OCI-LY7 (cell line): ENCODE data around the gene DEDD2. TPM values are rescaled to one million over a fixed set of nuclear protein-coding genes. Genes with fewer than 3 reads are reported as not detected.

Experiments used
- BruUV-seq: library from RNA; stranded (reverse); fragments of 400-500 nt; replicated peaks from 2 replicates; lab custom pipeline; 2021; lab: Mats Ljungman, UMichigan
- CTCF ChIA-PET: fragments of 300-600 bp; sonication (Branson Sonifier 250); formaldehyde crosslinking; loops from one replicate; lab custom pipeline; 2022; ENCODE audit warnings: antibody characterized with exemption; ENCODE audit not compliant: unreplicated experiment; lab: Charles Lee
- POLR2A ChIA-PET: fragments of 300-600 bp; sonication (Branson Sonifier 250); formaldehyde crosslinking; loops from one replicate; lab custom pipeline; 2022; ENCODE audit warnings: antibody characterized with exemption; lab: Charles Lee
- DNase-seq: peaks from one replicate; pipeline ENCODE4 v3.0.0-alpha.2; 2015; ENCODE audit warnings: low spot score
- H2AFZ ChIP-seq: fragments of 200-600 bp; sonication (generic), shearing (Covaris generic); 2 replicates; pipeline ENCODE4 v1.6.1; 2014; ENCODE audit warnings: mild to moderate bottlenecking, antibody characterized with exemption, low read length, moderate library complexity
- H3K27ac ChIP-seq: fragments of 200-600 bp; sonication (generic); 2 replicates; pipeline ENCODE4 v1.5.1; 2014; ENCODE audit warnings: mixed run types, low read depth, mild to moderate bottlenecking, moderate library complexity, low read length, inconsistent platforms; ENCODE audit not compliant: poor library complexity, severe bottlenecking
- H3K36me3 ChIP-seq: fragments of 200-600 bp; sonication (generic); 2 replicates; pipeline ENCODE4 v1.6.1; 2014; ENCODE audit warnings: mild to moderate bottlenecking, antibody characterized with exemption, low read length, moderate library complexity, mixed read lengths; ENCODE audit not compliant: insufficient read depth
- H3K4me1 ChIP-seq: fragments of 200-600 bp; sonication (generic); 2 replicates; pipeline ENCODE4 v1.5.1; 2014; ENCODE audit warnings: mild to moderate bottlenecking, low read length; ENCODE audit not compliant: insufficient read depth, poor library complexity, severe bottlenecking
- H3K4me2 ChIP-seq: fragments of 200-600 bp; sonication (generic); 2 replicates; pipeline ENCODE4 v1.6.1; 2014; ENCODE audit warnings: mild to moderate bottlenecking, low read length
- H3K4me3 ChIP-seq: fragments of 200-600 bp; sonication (generic); 2 replicates; pipeline ENCODE4 v1.5.1; 2014; ENCODE audit warnings: mild to moderate bottlenecking, low read depth, low read length; ENCODE audit not compliant: poor library complexity, severe bottlenecking
- H3K79me2 ChIP-seq: fragments of 200-600 bp; sonication (generic); 2 replicates; pipeline ENCODE4 v1.6.1; 2016; ENCODE audit warnings: low read depth, mild to moderate bottlenecking, low read length, moderate library complexity, mixed read lengths; ENCODE audit not compliant: insufficient read depth
- H3K9me2 ChIP-seq: fragments of 200-600 bp; sonication (generic); 2 replicates; pipeline ENCODE4 v1.6.1; 2016; ENCODE audit warnings: mild to moderate bottlenecking, low read length, mixed read lengths; ENCODE audit not compliant: insufficient read depth
- H3K9me3 ChIP-seq: fragments of 200-600 bp; sonication (generic); 2 replicates; pipeline ENCODE4 v1.6.1; 2014; ENCODE audit warnings: mild to moderate bottlenecking, mixed run types, low read length, mixed read lengths
- H4K20me1 ChIP-seq: fragments of 200-600 bp; sonication (generic); 2 replicates; pipeline ENCODE4 v1.6.1; 2014; ENCODE audit warnings: mild to moderate bottlenecking, antibody characterized with exemption, low read length, moderate library complexity, mixed read lengths; ENCODE audit not compliant: insufficient read depth
- EZH2phosphoT487 ChIP-seq: fragments of 200-600 bp; sonication (generic); IDR thresholded peaks from 2 replicates; pipeline ENCODE4 v1.6.1; 2018; ENCODE audit warnings: low read depth, borderline replicate concordance, mild to moderate bottlenecking, mixed run types, antibody characterized with exemption, low read length, moderate library complexity, mixed read lengths
- intact Hi-C: fragments of 100-400 bp; cut with micrococcal nuclease; formaldehyde crosslinking; loops from one replicate; pipeline ENCODE4 v1.10.0; 2022; ENCODE audit not compliant: unreplicated experiment
- total RNA-seq, 2 experiments: library from RNA; depleted of rRNA in 1 of 2; stranded (reverse); fragments of >200 nt in 1 of 2; shearing (Covaris generic) in 1 of 2; gene quantifications; 2 replicates each; pipeline ENCODE4 v1.2.3, GENCODE V29; 2014 to 2022
- TF ChIP-seq, protein P1 (sequence below): fragments of 200-600 bp; sonication (generic); conservative IDR thresholded peaks from 2 replicates; pipeline ENCODE4 v1.5.1; 2014; ENCODE audit warnings: mild to moderate bottlenecking, antibody characterized with exemption, low read length, moderate library complexity, mixed read lengths

DEDD2 gene
- total RNA-seq, 2 experiments from 2014 or later = 15.5 to 41.9 TPM

DNA sequence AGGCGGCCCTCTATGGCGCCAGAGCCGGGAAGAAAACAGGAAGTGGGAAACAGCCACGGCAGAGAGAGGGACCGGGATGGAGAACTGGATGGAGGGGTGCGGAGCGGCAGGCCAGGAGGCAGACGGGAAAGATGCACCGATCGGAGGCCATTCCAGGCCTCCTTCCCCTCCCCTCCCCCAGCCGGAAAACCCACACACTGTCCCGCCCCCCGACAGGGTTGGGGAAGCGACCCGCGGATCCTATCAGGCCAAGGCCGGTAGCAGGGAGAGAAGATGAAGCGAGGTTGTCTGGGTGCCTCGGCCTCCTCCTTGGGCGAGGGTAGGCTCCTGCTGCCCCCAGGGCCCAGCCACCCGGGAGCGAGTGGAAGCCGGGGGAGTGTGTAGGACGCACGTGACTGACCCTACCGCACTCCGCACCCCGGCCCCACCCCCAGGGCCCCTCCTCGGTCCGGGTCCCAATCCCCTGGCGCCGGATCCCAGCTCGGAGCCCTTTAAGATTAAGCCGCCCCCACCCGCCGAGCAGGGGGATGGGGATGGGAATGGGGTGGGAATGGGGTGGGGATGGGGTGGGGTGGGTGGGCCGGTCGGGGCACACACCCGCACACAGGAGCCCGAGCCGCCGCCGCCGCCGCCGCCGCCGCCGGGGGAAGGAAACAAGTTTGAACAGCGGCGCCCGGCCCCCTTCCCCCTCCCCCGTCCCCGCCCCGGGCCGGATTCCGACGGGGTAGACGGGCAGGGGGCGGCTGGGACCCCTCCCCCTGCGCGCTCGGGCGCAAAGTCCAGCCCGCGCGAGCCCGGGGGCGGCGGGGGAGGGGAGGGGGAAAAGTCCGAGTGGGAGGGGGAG lies 36.0 kb upstream of the DEDD2 start:
- Histone ChIP-seq H3K36me3 (peaks cover 12% of the 10 kb centered on the region), H4K20me1 (no peaks in the 10 kb centered on the region; the same call in 1 of the 2 replicates), H3K9me2 (no peaks in the 10 kb centered on the region), H3K4me2 (peak overlapping the region; percentile 88), H3K4me3 (peak overlapping the region; percentile 99), H3K79me2 (peaks cover 28% of the 10 kb centered on the region; the same call in 1 of the 2 replicates), H3K4me1 (peaks cover 25% of the 10 kb centered on the region), H2AFZ (peak overlapping the region; percentile 20; the same call in 1 of the 2 replicates), H3K9me3 (no peaks in the 10 kb centered on the region), H3K27ac (peak overlapping the region; percentile 77)
- BruUV-seq = no TSS peak
- POLR2A ChIA-PET = interaction anchor here (0.7 kb wide), 1 partner anchor 11 kb away, joined by 3 read pairs; no protein-coding TSS in a partner anchor
- TF ChIP-seq EZH2phosphoT487 = no peak
- TF ChIP-seq, protein P1, sequence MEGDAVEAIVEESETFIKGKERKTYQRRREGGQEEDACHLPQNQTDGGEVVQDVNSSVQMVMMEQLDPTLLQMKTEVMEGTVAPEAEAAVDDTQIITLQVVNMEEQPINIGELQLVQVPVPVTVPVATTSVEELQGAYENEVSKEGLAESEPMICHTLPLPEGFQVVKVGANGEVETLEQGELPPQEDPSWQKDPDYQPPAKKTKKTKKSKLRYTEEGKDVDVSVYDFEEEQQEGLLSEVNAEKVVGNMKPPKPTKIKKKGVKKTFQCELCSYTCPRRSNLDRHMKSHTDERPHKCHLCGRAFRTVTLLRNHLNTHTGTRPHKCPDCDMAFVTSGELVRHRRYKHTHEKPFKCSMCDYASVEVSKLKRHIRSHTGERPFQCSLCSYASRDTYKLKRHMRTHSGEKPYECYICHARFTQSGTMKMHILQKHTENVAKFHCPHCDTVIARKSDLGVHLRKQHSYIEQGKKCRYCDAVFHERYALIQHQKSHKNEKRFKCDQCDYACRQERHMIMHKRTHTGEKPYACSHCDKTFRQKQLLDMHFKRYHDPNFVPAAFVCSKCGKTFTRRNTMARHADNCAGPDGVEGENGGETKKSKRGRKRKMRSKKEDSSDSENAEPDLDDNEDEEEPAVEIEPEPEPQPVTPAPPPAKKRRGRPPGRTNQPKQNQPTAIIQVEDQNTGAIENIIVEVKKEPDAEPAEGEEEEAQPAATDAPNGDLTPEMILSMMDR = no peak
- DNase-seq = peak; percentile 62
- intact Hi-C loops = no loop called here
- CTCF ChIA-PET = no interaction called here

DNA sequence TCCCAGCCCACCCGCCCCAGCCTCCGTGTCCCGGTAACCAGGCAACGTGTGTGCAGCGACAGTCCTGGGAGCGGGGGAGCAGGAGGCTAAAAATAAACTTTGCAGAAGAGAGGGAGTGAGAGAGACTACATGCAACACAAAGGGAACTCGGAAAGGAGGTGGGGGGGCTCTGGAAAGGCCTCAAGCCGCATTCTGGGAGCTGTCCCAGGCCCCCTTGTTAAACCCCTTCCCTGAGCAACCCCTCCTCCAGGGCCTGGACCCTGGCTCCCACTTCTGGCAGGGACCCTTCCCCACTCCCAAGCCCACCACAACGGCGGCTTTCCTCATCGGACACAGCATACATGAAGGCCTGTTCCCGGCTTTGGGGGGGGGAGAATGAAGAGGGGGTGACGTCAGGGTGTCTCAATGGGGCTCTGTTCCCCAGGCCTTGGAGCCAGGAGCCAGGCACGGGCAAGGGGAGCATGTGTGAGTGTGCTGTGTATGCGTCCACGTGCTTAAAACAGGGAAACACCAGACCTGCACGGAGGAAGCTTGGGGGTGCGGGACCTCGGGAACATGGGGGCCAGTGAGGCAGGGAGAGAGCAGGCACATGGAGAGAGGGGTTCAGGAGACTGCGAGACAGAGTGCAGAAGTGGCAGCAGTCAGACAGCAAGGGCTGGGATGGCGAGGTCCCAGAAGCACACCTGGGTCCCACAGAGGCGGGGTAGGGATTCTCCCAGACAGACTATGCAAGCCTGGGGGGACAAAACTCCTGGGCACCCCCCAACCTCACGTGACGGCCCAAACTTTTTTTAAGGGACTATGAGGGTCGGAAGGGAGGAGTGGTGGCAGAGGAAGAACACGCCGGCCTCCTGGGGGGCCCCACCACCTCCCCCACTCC lies 35.1 kb upstream of the DEDD2 start:
- peak overlapping the region; percentile 87 for H3K4me2 ChIP-seq
- H4K20me1 ChIP-seq = no peaks in the 10 kb centered on the region; the same call in 1 of the 2 replicates
- H3K4me3 ChIP-seq = peak overlapping the region; percentile 99
- peaks cover 15% of the 10 kb centered on the region for H3K36me3 ChIP-seq
- POLR2A ChIA-PET = interaction anchor here (0.6 to 0.7 kb wide), 2 partner anchors 9 to 10 kb away, joined by 3 read pairs; no protein-coding TSS in a partner anchor
- BruUV-seq = TSS peak; percentile 48
- H3K9me2 ChIP-seq = no peaks in the 10 kb centered on the region
- DNase-seq = no peak
- intact Hi-C loops = no loop called here
- no peak overlapping the region for H2AFZ ChIP-seq
- no peaks in the 10 kb centered on the region for H3K9me3 ChIP-seq
- H3K79me2 ChIP-seq = peaks cover 28% of the 10 kb centered on the region; the same call in 1 of the 2 replicates
- TF ChIP-seq EZH2phosphoT487 = no peak
- TF ChIP-seq, protein P1 = no peak
- H3K27ac ChIP-seq = peak overlapping the region; percentile 42
- peaks cover 25% of the 10 kb centered on the region for H3K4me1 ChIP-seq
- CTCF ChIA-PET = no interaction called here
